Fibroblast of lung (primary cell): ENCODE data around the gene RBM41. TPM values are rescaled to one million over a fixed set of nuclear protein-coding genes. Genes with fewer than 3 reads are reported as not detected.

Source experiments
- DNase-seq, 2 donors: peaks; one replicate each; pipeline versions ENCODE4 v3.0.0 to v3.0.0-alpha.2; 2010; ENCODE audit warnings: low read depth in 2 of 2
- H2AFZ ChIP-seq: 2 replicates; pipeline ENCODE4 v1.5.1; 2012; ENCODE audit warnings: low read length, control low read depth, inconsistent platforms
- H3K27ac ChIP-seq: 2 replicates; pipeline ENCODE4 v1.5.1; 2011; ENCODE audit warnings: low read length, control low read depth; ENCODE audit not compliant: insufficient read depth
- H3K27me3 ChIP-seq: 2 replicates; pipeline ENCODE4 v1.5.1; 2011; ENCODE audit warnings: mild to moderate bottlenecking, low read length; ENCODE audit not compliant: control insufficient read depth, insufficient read depth
- H3K36me3 ChIP-seq: 2 replicates; pipeline ENCODE4 v1.5.1; 2011; ENCODE audit warnings: low read length; ENCODE audit not compliant: control insufficient read depth, insufficient read depth
- H3K4me1 ChIP-seq: 2 replicates; pipeline ENCODE4 v1.5.1; 2011; ENCODE audit warnings: low read length; ENCODE audit not compliant: control insufficient read depth, insufficient read depth; ENCODE audit errors: extremely low read depth
- H3K4me2 ChIP-seq: 2 replicates; pipeline ENCODE4 v1.5.1; 2011; ENCODE audit warnings: low read length, control low read depth; ENCODE audit not compliant: insufficient read depth; ENCODE audit errors: extremely low read depth
- H3K4me3 ChIP-seq, 4 experiments: fragments of 200-600 bp in 1 of 4; sonication (generic) in 1 of 4; replicated peaks in 1 of 4; 2 replicates each; pipeline ENCODE4 v1.5.1; 2011 to 2016; ENCODE audit warnings: low read length in 4 of 4, low read depth in 3 of 4, mild to moderate bottlenecking in 3 of 4, control low read depth in 2 of 4, inconsistent platforms in 1 of 4, mixed read lengths in 1 of 4; ENCODE audit not compliant: insufficient read depth in 1 of 4; ENCODE audit errors: control extremely low read depth in 1 of 4
- H3K79me2 ChIP-seq: 2 replicates; pipeline ENCODE4 v1.5.1; 2012; ENCODE audit warnings: mild to moderate bottlenecking, low read length, inconsistent platforms; ENCODE audit not compliant: control insufficient read depth, insufficient read depth
- H3K9ac ChIP-seq: 2 replicates; pipeline ENCODE4 v1.5.1; 2011; ENCODE audit warnings: mild to moderate bottlenecking, low read length, control low read depth; ENCODE audit not compliant: insufficient read depth
- H3K9me3 ChIP-seq: 2 replicates; pipeline ENCODE4 v1.5.1; 2012; ENCODE audit warnings: low read depth, low read length; ENCODE audit not compliant: control insufficient read depth, insufficient read depth
- H4K20me1 ChIP-seq: 2 replicates; pipeline ENCODE4 v1.5.1; 2011; ENCODE audit warnings: low read length; ENCODE audit not compliant: control insufficient read depth, insufficient read depth; ENCODE audit errors: extremely low read depth
- CTCF ChIP-seq, 2 donors: IDR thresholded peaks in 1 of 2; conservative IDR thresholded peaks in 1 of 2; 1 replicate in 1 of 2; 2 replicates in 1 of 2; pipeline ENCODE4 v1.5.1; 2011 to 2012; ENCODE audit warnings: low read length in 2 of 2, control low read depth in 1 of 2, inconsistent platforms in 1 of 2, low read depth in 1 of 2, mild to moderate bottlenecking in 1 of 2
- EZH2 ChIP-seq: IDR thresholded peaks from 2 replicates; pipeline ENCODE4 v1.5.1; 2012; ENCODE audit warnings: low read length, control low read depth, mild to moderate bottlenecking; ENCODE audit errors: missing control alignments
- polyA plus RNA-seq, 2 donors: library from polyadenylated mRNA; depleted of rRNA in 1 of 2; stranded (reverse) in 1 of 2; unstranded in 1 of 2; fragments of >200 nt; gene quantifications; 2 replicates each; pipeline ENCODE4 v1.2.1, GENCODE V29; 2011 to 2012; ENCODE audit warnings: missing spikeins in 1 of 2
- total RNA-seq: library from RNA; depleted of rRNA; stranded (reverse); fragments of >200 nt; gene quantifications from 2 replicates; pipeline ENCODE4 v1.2.1, GENCODE V29; 2014

Gene RBM41
- total and polyA plus RNA-seq, 2 donors (not counting 1 experiment from before 2014, with no cell fraction given): 9.1 to 13.2 TPM

GRCh38 chrX:107054978-107055377, 63.6 kb downstream of the RBM41 start:
- H3K27me3 ChIP-seq: no peaks in the 10 kb centered on the region
- H3K36me3 ChIP-seq: no peaks in the 10 kb centered on the region
- DNase-seq: no peak
- no peak overlapping the region for H3K4me2 ChIP-seq
- H3K4me3 ChIP-seq: no peak overlapping the region
- H2AFZ ChIP-seq: no peak overlapping the region
- no peaks in the 10 kb centered on the region for H3K9me3 ChIP-seq
- no peaks in the 10 kb centered on the region for H3K79me2 ChIP-seq
- H4K20me1 ChIP-seq: no peaks in the 10 kb centered on the region
- H3K4me1 ChIP-seq: no peaks in the 10 kb centered on the region
- no peak overlapping the region for H3K9ac ChIP-seq
- TF ChIP-seq CTCF (conservative IDR thresholded peaks at IDR 0.05 in 1 of 2, IDR thresholded peaks at IDR 0.05 in 1 of 2; ENCODE audit: low read depth in 1 of 2, low read length in 2 of 2): no peak
- TF ChIP-seq EZH2: no peak
- H3K27ac ChIP-seq: no peak overlapping the region

GRCh38 chrX:107050195-107050709, 68.4 kb downstream of the RBM41 start:
- Histone ChIP-seq H2AFZ (no peak overlapping the region), H3K4me3 (no peak overlapping the region), H3K4me1 (no peaks in the 10 kb centered on the region), H3K27me3 (no peaks in the 10 kb centered on the region), H3K79me2 (no peaks in the 10 kb centered on the region), H3K36me3 (no peaks in the 10 kb centered on the region), H3K4me2 (no peak overlapping the region), H3K27ac (no peak overlapping the region), H3K9me3 (no peaks in the 10 kb centered on the region), H3K9ac (no peak overlapping the region), H4K20me1 (no peaks in the 10 kb centered on the region)
- no peak for TF ChIP-seq CTCF (conservative IDR thresholded peaks at IDR 0.05 in 1 of 2, IDR thresholded peaks at IDR 0.05 in 1 of 2; ENCODE audit: low read depth in 1 of 2, low read length in 2 of 2)
- TF ChIP-seq EZH2: no peak
- DNase-seq: no peak

GRCh38 chrX:107047622-107048021, 71.0 kb downstream of the RBM41 start:
- DNase-seq: no peak
- H3K79me2 ChIP-seq: no peaks in the 10 kb centered on the region
- no peak overlapping the region for H3K4me2 ChIP-seq
- no peaks in the 10 kb centered on the region for H3K36me3 ChIP-seq
- H4K20me1 ChIP-seq: no peaks in the 10 kb centered on the region
- H3K27me3 ChIP-seq: no peaks in the 10 kb centered on the region
- no peak overlapping the region for H3K9ac ChIP-seq
- no peak overlapping the region for H3K27ac ChIP-seq
- H3K4me1 ChIP-seq: no peaks in the 10 kb centered on the region
- H2AFZ ChIP-seq: no peak overlapping the region
- H3K4me3 ChIP-seq: no peak overlapping the region
- TF ChIP-seq EZH2: no peak
- H3K9me3 ChIP-seq: no peaks in the 10 kb centered on the region
